GM06990 (cell line): Measurements from ENCODE around the gene SRPX.

Source experiments
- DNase-seq: peaks from one replicate; pipeline ENCODE4 v3.0.0-alpha.2; 2011; ENCODE audit not compliant: insufficient read length; ENCODE audit errors: extremely low read depth
- H3K27me3 ChIP-seq: replicated peaks from 2 replicates; pipeline ENCODE4 v1.6.0; 2011; ENCODE audit warnings: low read length; ENCODE audit not compliant: control insufficient read depth, insufficient read depth
- H3K36me3 ChIP-seq: 2 replicates; pipeline ENCODE4 v1.5.1; 2011; ENCODE audit warnings: low read length; ENCODE audit not compliant: control insufficient read depth, insufficient read depth
- H3K4me3 ChIP-seq: replicated peaks from 2 replicates; pipeline ENCODE4 v1.5.1; 2011; ENCODE audit warnings: low read depth, mild to moderate bottlenecking, control low read depth, low read length
- CTCF ChIP-seq: IDR thresholded peaks from 2 replicates; pipeline ENCODE4 v1.5.1; 2011; ENCODE audit warnings: low read length, control low read depth, mild to moderate bottlenecking, inconsistent platforms; ENCODE audit not compliant: insufficient read depth, poor library complexity, severe bottlenecking

SRPX gene

GRCh38 chrX:38205039-38205438 lies 15.6 kb downstream of the SRPX start:
- no peak for TF ChIP-seq CTCF
- DNase-seq: peak; percentile 32
- Histone ChIP-seq H3K4me3 (no peak overlapping the region), H3K36me3 (no peaks in the 10 kb centered on the region), H3K27me3 (no peaks in the 10 kb centered on the region)

DNA sequence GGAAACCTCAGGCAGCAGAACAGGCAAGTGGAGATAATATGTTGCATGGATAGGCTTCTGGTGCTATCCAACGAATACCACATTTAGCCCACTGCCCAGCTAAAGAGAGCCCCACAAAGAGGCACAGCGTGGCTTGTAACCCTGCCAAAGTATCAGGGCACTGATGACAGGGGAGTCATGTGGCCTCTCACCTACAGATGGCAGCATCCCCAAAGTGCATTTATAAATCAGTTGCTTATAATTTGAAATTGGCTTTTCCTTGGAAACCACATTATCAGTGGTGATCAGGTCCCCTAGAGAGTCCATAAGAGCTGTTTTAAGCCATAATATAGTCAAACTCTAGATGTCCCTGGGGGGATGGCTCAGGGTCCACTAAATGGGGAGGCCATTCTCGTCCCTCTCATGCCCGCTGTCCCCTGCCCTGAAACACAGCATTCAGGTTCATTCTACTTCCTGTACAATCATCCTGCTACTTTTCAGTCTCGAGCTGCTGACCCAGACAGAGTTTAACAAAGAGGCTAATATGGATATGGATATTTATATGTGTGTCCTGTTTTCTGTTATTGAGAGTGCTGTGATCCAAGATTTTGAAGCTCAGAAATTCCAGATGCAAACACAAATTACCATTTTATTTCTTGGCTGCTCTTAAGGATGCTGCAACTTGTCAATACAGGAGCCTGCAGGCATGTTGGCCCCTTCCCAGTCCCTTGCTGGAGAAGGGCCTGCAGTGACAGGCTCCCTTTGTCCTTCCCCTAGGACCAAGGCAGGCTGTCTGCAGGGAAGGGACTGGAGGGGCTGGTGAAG lies 28.5 kb downstream of the SRPX start:
- DNase-seq: peak; percentile 6
- no peaks in the 10 kb centered on the region for H3K36me3 ChIP-seq
- no peaks in the 10 kb centered on the region for H3K27me3 ChIP-seq
- peak; percentile 60 for TF ChIP-seq CTCF
- H3K4me3 ChIP-seq: no peak overlapping the region

DNA sequence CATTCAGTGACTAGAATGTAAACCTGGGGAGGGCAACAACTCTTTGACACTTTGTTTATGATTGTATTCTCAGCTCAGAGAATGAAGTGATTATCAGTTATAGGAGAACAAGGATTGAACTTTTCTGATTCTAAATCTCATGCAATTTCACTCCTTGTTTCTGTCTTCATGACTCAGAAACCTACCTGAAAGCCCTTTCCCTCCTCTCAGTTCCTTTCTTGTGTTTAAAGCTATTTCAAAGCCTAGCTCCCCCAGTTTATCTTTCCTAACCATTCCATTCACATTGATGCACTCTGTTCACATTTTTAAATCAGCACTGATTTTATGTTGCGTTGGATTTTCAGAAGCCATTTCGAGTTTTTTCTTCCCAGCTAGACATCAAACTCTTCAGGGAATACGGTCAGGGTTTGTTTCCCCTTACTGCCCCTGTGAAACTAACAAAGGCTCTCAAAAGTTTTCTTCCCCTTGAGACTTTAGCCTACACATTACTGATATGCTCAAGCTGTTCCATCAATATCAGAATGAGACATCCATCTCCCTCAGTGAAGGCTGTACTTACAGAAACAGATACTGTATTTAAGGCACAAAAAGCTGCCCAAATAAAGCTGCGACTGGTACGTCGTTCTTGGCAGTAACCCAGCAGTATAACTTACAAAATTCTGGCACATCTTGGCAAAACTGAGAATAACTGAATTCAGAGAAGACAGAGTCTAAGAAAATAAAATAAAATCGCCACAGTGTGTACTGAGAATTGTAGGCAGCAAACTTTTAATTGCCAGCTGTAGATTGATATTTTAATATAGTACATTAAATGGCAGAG lies 31.0 kb downstream of the SRPX start:
- no peak for TF ChIP-seq CTCF
- no peaks in the 10 kb centered on the region for H3K36me3 ChIP-seq
- H3K4me3 ChIP-seq: no peak overlapping the region
- DNase-seq: no peak
- H3K27me3 ChIP-seq: no peaks in the 10 kb centered on the region

- no peaks in the 10 kb centered on the region for H3K36me3 ChIP-seq
Observed at GRCh38 chrX:38183596-38183995, 37.1 kb downstream of the SRPX start.

DNA sequence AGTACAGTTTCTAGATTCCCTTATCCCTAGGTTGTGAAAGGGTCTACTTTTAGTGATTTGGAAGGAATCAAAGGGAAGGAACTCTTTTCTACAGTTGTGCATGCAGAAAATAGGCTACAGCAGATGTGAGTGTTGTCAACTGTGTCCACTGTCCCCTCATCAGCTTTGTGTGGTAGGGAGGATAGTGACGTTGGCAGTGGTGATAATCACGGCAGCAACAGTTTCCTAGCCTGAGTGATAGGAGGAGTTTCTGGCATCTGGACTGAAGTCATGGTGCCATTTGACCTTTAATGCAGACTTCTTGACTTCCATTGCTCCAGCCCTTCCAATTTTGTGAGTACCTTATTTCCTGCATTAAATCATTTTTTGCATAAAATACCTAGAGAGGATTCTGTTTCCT lies 39.3 kb downstream of the SRPX start:
- no peaks in the 10 kb centered on the region for H3K36me3 ChIP-seq
- no peak overlapping the region for H3K4me3 ChIP-seq
- no peak for TF ChIP-seq CTCF
- DNase-seq: no peak
- H3K27me3 ChIP-seq: no peaks in the 10 kb centered on the region

More at GRCh38 chrX:38183596-38183995, 37.1 kb downstream of the SRPX start:
- H3K27me3 ChIP-seq: no peaks in the 10 kb centered on the region
- DNase-seq: no peak
- no peak overlapping the region for H3K4me3 ChIP-seq
- no peak for TF ChIP-seq CTCF
